Aorta (tissue), 5 donors: ENCODE results near the gene SASH1. TPM values are rescaled to one million over a fixed set of nuclear protein-coding genes. Genes with fewer than 3 reads are reported as not detected.

Experiments
- ATAC-seq: fragments of 200-7000 bp; cut with Tn5 transposase; one replicate; pipeline ENCODE4 v1.9.1; 2022; ENCODE audit warnings: moderate library complexity; ENCODE audit not compliant: low FRiP score
- DNase-seq, 2 donors: peaks; one replicate each; pipeline ENCODE4 v3.0.0-alpha.2; 2020
- H3K27ac ChIP-seq, 2 donors: one replicate each; pipeline ENCODE4 v1.5.1; 2013; ENCODE audit warnings: low read length in 2 of 2, mild to moderate bottlenecking in 2 of 2, moderate library complexity in 2 of 2, control low read depth in 1 of 2, inconsistent platforms in 1 of 2, low read depth in 1 of 2
- H3K27me3 ChIP-seq, 2 donors: one replicate each; pipeline ENCODE4 v1.6.1; 2013; ENCODE audit warnings: control low read depth in 1 of 2, low read length in 1 of 2, mild to moderate bottlenecking in 1 of 2, moderate library complexity in 1 of 2; ENCODE audit not compliant: insufficient read depth in 2 of 2, control insufficient read depth in 1 of 2
- H3K36me3 ChIP-seq, 2 donors: one replicate each; pipeline ENCODE4 v1.6.1; 2013; ENCODE audit warnings: control low read depth in 1 of 2, low read length in 1 of 2, mild to moderate bottlenecking in 1 of 2; ENCODE audit not compliant: insufficient read depth in 2 of 2, control insufficient read depth in 1 of 2
- H3K4me1 ChIP-seq, 2 donors: one replicate each; pipeline ENCODE4 v1.6.1; 2013; ENCODE audit warnings: low read length in 2 of 2, control low read depth in 1 of 2, mild to moderate bottlenecking in 1 of 2, moderate library complexity in 1 of 2; ENCODE audit not compliant: insufficient read depth in 2 of 2, control insufficient read depth in 1 of 2
- H3K4me3 ChIP-seq, 2 donors: one replicate each; pipeline ENCODE4 v1.5.1; 2013; ENCODE audit warnings: low read length in 2 of 2, control low read depth in 1 of 2, mild to moderate bottlenecking in 1 of 2
- H3K9me3 ChIP-seq: one replicate; pipeline ENCODE4 v1.6.1; 2013; ENCODE audit warnings: mild to moderate bottlenecking, low read length; ENCODE audit not compliant: control insufficient read depth
- WGBS, 2 donors: extraction: QIAGEN DNeasy Blood & Tissue Kit; methylation state at CpG; one replicate each; pipeline ENCODE4 v1.1.7; 2013; 5-methylcytosine and 5-hydroxymethylcytosine counted together
- intact Hi-C, 2 donors: fragments of 100-400 bp; cut with DNase I; formaldehyde crosslinking; loops; one replicate each; pipeline versions ENCODE4 v1.14.2 to v1.15.0; 2022
- polyA plus RNA-seq, 2 donors: library from polyadenylated mRNA; stranded (reverse); fragments of 200-250 nt; gene quantifications; one replicate each; pipeline ENCODE4 v1.2.3, GENCODE V29; 2013
- total RNA-seq, 2 donors: library from RNA; stranded (reverse); fragmentation: NEBNext Ultra II Directional; extraction: Animal tissue kit (Norgen Biotek cat#: 25700); gene quantifications; one replicate each; pipeline ENCODE4 v1.2.1, GENCODE V29; 2021
- donor health status: healthy with polysubstance abuse.
- donor health status: Bipolar disorder and iron deficiency.
- donor health status: DM: no; HTN: no; CAD: no.
- donor health status: DM: no; HTN: no; CAD: no.
- donor health status: DM: yes; HTN: yes; CAD: no.

SASH1 gene
- total and polyA plus RNA-seq, 4 donors = 10.3 to 120 (median 67.8) TPM

GRCh38 chr6:148396926-148397325 is 54.3 kb downstream of the SASH1 start:
- ATAC-seq (no peak), DNase-seq (no peak)
- Histone ChIP-seq H3K27me3 (no peaks in the 10 kb centered on the region), H3K27ac (no peak overlapping the region), H3K4me3 (no peak overlapping the region), H3K36me3 (peaks cover 0 to 2% of the 10 kb centered on the region in 2 donors), H3K4me1 (peaks cover 5 to 6% of the 10 kb centered on the region in 2 donors), H3K9me3 (no peaks in the 10 kb centered on the region)
- 82 to 86% methylated on average over 8 of the region's 8 CpGs for WGBS, 2 donors
- intact Hi-C loops = no loop called here

DNA sequence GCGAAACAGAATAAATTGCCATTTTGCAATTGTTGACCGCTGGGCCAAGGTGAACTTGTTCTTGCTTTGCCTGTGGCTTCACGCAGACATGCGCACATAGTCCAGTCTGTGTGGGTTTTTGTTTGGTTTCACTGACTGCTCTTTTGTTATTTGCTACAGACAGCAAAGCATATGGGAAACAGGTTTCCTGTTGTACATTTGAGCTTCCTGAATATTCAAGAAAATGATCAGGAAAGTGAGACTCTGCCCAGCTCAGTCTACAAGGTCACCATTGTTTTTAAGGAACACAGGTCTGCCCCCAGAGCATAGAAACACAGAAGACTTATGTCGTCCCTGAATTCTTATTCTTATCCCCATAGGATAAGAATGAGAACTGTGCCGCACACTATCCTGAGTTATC is 55.6 kb downstream of the SASH1 start:
- ATAC-seq (no peak), DNase-seq (no peak)
- Histone ChIP-seq H3K9me3 (no peaks in the 10 kb centered on the region), H3K36me3 (peaks cover 0 to 2% of the 10 kb centered on the region in 2 donors), H3K4me1 (peaks cover 5 to 6% of the 10 kb centered on the region in 2 donors), H3K4me3 (no peak overlapping the region), H3K27ac (no peak overlapping the region), H3K27me3 (no peaks in the 10 kb centered on the region)
- intact Hi-C loops = no loop called here
- WGBS, 2 donors = 83 to 92% methylated on average over 6 of the region's 6 CpGs

GRCh38 chr6:148398678-148399077 is 56.0 kb downstream of the SASH1 start:
- whole genome bisulfite sequencing, 2 donors = 11 to 13% methylated on average over 1 of the region's 1 CpG
- H3K27ac ChIP-seq = no peak overlapping the region
- H3K4me1 ChIP-seq = peaks cover 5 to 6% of the 10 kb centered on the region in 2 donors
- intact Hi-C loops = no loop called here
- H3K9me3 ChIP-seq = no peaks in the 10 kb centered on the region
- H3K27me3 ChIP-seq = no peaks in the 10 kb centered on the region
- no peak overlapping the region for H3K4me3 ChIP-seq
- no peak for ATAC-seq
- H3K36me3 ChIP-seq = peaks cover 0 to 2% of the 10 kb centered on the region in 2 donors
- no peak for DNase-seq

DNA sequence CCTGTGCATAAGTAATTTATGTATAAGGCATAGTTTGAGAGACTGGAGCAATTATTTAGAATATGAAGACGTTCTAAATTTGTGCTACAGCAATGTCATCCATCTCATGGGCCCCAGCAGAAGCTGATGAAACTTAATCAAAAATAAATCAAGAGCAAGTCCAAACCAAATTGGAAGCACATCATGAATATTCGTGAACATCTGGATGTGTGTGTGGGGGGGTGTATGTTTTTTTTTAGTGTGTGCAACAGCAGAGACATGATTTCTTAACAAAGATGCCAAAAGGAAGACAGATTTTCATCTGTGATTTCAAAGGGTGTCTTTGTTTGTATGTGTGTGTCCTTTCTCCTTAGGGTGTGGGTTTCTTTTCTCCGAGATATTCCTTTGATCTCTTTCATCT is 58.9 kb downstream of the SASH1 start:
- no peak for ATAC-seq
- H3K4me3 ChIP-seq = no peak overlapping the region
- H3K9me3 ChIP-seq = no peaks in the 10 kb centered on the region
- peaks cover 3 to 4% of the 10 kb centered on the region in 2 donors for H3K4me1 ChIP-seq
- peaks cover 0 to 2% of the 10 kb centered on the region in 2 donors for H3K36me3 ChIP-seq
- no peak for DNase-seq
- no peaks in the 10 kb centered on the region for H3K27me3 ChIP-seq
- 50 to 53% methylated on average over 3 of the region's 3 CpGs for WGBS, 2 donors
- H3K27ac ChIP-seq = no peak overlapping the region
- intact Hi-C loops = loop anchor here (10.0 kb wide), 2 partner anchors 57 to 137 kb away; partner anchors contain the start of gene SASH1 (in 1 of the 2)

GRCh38 chr6:148404456-148405054 is 61.9 kb downstream of the SASH1 start:
- no peak overlapping the region for H3K4me3 ChIP-seq
- ATAC-seq (no peak), DNase-seq (no peak)
- peak overlapping the region in 1 of 2 donors; percentile 42 for H3K27ac ChIP-seq
- H3K36me3 ChIP-seq = no peaks in the 10 kb centered on the region
- peaks cover 4 to 5% of the 10 kb centered on the region in 2 donors for H3K4me1 ChIP-seq
- H3K9me3 ChIP-seq = no peaks in the 10 kb centered on the region
- 50 to 53% methylated on average over 10 of the region's 10 CpGs for WGBS, 2 donors
- no peaks in the 10 kb centered on the region for H3K27me3 ChIP-seq
- intact Hi-C loops = loop anchor here (5.0 to 10.0 kb wide), 4 partner anchors 38 to 140 kb away; partner anchors contain the start of gene SASH1 (in 2 of the 2)

DNA sequence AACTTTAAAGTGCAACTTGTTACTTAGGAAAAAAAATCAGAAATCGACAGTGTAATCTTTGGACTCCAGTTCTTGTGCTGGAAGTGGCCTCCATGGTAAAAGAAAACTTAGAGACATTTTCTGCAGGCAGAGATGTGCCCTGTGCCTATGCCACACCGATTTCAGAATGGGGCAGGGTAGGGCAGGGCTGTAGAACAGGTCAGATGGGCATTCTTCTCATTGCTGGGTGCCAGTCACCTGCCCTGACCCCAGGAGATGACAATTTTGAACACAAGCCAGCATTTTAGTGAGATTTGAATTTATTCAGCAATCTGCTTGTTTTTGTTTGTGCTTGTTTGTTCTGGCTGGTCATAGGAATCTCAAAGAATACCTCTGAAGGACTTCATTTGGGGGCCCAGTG is 63.3 kb downstream of the SASH1 start:
- H3K4me1 ChIP-seq = peaks cover 4 to 5% of the 10 kb centered on the region in 2 donors
- H3K4me3 ChIP-seq = no peak overlapping the region
- DNase-seq (no peak), ATAC-seq (no peak)
- H3K9me3 ChIP-seq = no peaks in the 10 kb centered on the region
- WGBS, 2 donors = 3 to 7% methylated on average over 2 of the region's 2 CpGs
- peak overlapping the region in 1 of 2 donors; percentile 55 for H3K27ac ChIP-seq
- intact Hi-C loops = loop anchor here (5.0 to 10.0 kb wide), 4 partner anchors 36 to 141 kb away; partner anchors contain the start of gene SASH1 (in 2 of the 2)
- H3K36me3 ChIP-seq = no peaks in the 10 kb centered on the region
- H3K27me3 ChIP-seq = no peaks in the 10 kb centered on the region

GRCh38 chr6:148406579-148407371 is 64.1 kb downstream of the SASH1 start:
- WGBS, 2 donors = 51 to 52% methylated on average over 6 of the region's 6 CpGs
- intact Hi-C loops = loop anchor here (5.0 to 10.0 kb wide), 4 partner anchors 36 to 142 kb away; partner anchors contain the start of gene SASH1 (in 2 of the 2)

GRCh38 chr6:148407372-148407771 is 64.7 kb downstream of the SASH1 start:
- WGBS, 2 donors = 8 to 16% methylated on average over 7 of the region's 7 CpGs
- H3K27ac ChIP-seq = peak overlapping the region in 1 of 2 donors; percentile 64
- peaks cover 4 to 5% of the 10 kb centered on the region in 2 donors for H3K4me1 ChIP-seq
- no peaks in the 10 kb centered on the region for H3K9me3 ChIP-seq
- H3K36me3 ChIP-seq = no peaks in the 10 kb centered on the region
- DNase-seq (peak in 1 of 2 donors; percentile 60), ATAC-seq (peak; percentile 81)
- no peak overlapping the region for H3K4me3 ChIP-seq
- no peaks in the 10 kb centered on the region for H3K27me3 ChIP-seq
- intact Hi-C loops = loop anchor here (5.0 to 10.0 kb wide), 4 partner anchors 35 to 143 kb away; partner anchors contain the start of gene SASH1 (in 2 of the 2)

More at GRCh38 chr6:148406579-148407371, 64.1 kb downstream of the SASH1 start:
- H3K9me3 ChIP-seq = no peaks in the 10 kb centered on the region
- no peaks in the 10 kb centered on the region for H3K36me3 ChIP-seq
- H3K27ac ChIP-seq = peak overlapping the region in 1 of 2 donors; percentile 78
- peaks cover 4 to 5% of the 10 kb centered on the region in 2 donors for H3K4me1 ChIP-seq
- H3K27me3 ChIP-seq = no peaks in the 10 kb centered on the region
- DNase-seq (no peak), ATAC-seq (peak; percentile 65)
- no peak overlapping the region for H3K4me3 ChIP-seq
